ENCODE results near the gene CLRN3.
A peak's percentile ranks its signal among the peaks of the same experiment; 100 is the strongest.

CLRN3 gene

GRCh38 chr10:127919418-127920271, 26.9 kb upstream of the CLRN3 start:
- DNase-seq (ENCODE audit: low read depth in 2 of 2), result no peak

- DNase-seq (ENCODE audit: low read depth in 2 of 2), result no peak
Observed at GRCh38 chr10:127918572-127918971, 25.8 kb upstream of the CLRN3 start.

GRCh38 chr10:127916826-127917225, 24.1 kb upstream of the CLRN3 start:
- no peak for DNase-seq (ENCODE audit: low read depth in 2 of 2)

- DNase-seq (ENCODE audit: low read depth in 2 of 2), result no peak
Observed at GRCh38 chr10:127915324-127915723, 22.6 kb upstream of the CLRN3 start.

- no peak for DNase-seq (ENCODE audit: low read depth in 2 of 2)
Observed at GRCh38 chr10:127913368-127913759, 20.6 kb upstream of the CLRN3 start.

- DNase-seq (ENCODE audit: low read depth in 2 of 2), result no peak
Observed at GRCh38 chr10:127912607-127913367, 20.0 kb upstream of the CLRN3 start.

GRCh38 chr10:127911867-127912257, 19.1 kb upstream of the CLRN3 start:
- no peak for DNase-seq (ENCODE audit: low read depth in 2 of 2)

- no peak for DNase-seq (ENCODE audit: low read depth in 2 of 2)
Observed at GRCh38 chr10:127911218-127911866, 18.6 kb upstream of the CLRN3 start.

GRCh38 chr10:127910464-127910770, 17.7 kb upstream of the CLRN3 start:
- no peak for DNase-seq (ENCODE audit: low read depth in 2 of 2)

- no peak for DNase-seq (ENCODE audit: low read depth in 2 of 2)
Observed at GRCh38 chr10:127909716-127910463, 17.1 kb upstream of the CLRN3 start.

- DNase-seq (ENCODE audit: low read depth in 2 of 2), result no peak
Observed at GRCh38 chr10:127908959-127909267, 16.2 kb upstream of the CLRN3 start.

GRCh38 chr10:127908106-127908958, 15.6 kb upstream of the CLRN3 start:
- DNase-seq (ENCODE audit: low read depth in 2 of 2), result no peak

- no peak for DNase-seq (ENCODE audit: low read depth in 2 of 2)
Observed at GRCh38 chr10:127907411-127908105, 14.8 kb upstream of the CLRN3 start.

- DNase-seq (ENCODE audit: low read depth in 2 of 2), result peak; percentile 6 to 8
Observed at GRCh38 chr10:127906548-127907377, 14.0 kb upstream of the CLRN3 start, which contains the start of gene PTPRE. Gene PTPRE, plus strand, starts transcription at chr10:127907103. Its CDS starts 133,779 bp downstream, at chr10:128040882.

- no peak for DNase-seq (ENCODE audit: low read depth in 2 of 2)
Observed at GRCh38 chr10:127905848-127906261, 13.1 kb upstream of the CLRN3 start.

- DNase-seq (ENCODE audit: low read depth in 2 of 2), result no peak
Observed at GRCh38 chr10:127905001-127905847, 12.5 kb upstream of the CLRN3 start.

GRCh38 chr10:127904311-127905000, 11.7 kb upstream of the CLRN3 start:
- DNase-seq (ENCODE audit: low read depth in 2 of 2), result no peak

GRCh38 chr10:127903789-127904188, 11.0 kb upstream of the CLRN3 start:
- no peak for DNase-seq (ENCODE audit: low read depth in 2 of 2)
